ENCODE data around the gene CACNA2D4.

The CACNA2D4 gene

DNA sequence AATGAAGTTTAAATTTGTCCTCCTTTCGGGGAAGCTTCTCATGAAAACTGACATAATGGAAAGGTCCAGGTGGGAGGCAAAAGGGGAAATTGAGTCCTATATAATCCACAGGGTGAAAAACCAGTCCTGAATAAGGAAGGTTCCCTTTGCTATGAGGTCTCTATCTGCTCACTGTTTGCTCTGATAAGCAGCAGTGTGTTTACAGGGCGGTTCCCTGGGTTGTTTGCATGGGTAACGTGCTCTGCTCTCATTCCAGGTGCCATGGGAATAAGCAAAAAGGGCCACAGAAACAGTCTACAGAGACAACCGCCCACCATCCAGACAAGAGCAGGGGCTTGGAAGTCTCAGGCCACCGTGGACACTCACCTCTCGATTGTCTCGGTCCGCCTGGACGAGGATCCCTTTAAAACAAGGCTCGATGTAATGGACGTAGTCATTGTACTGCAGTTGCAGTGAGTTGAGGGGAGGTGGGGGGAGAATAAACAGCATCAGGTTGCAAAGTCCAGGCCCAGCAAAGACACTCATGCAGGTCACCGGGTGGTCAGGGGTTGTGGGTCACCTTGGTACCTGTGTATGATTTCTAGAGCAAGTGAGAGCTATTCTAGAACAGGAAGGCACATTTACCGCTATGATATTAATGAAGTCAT lies 32.7 kb downstream of the CACNA2D4 start:
- DNase-seq = no peak

DNA sequence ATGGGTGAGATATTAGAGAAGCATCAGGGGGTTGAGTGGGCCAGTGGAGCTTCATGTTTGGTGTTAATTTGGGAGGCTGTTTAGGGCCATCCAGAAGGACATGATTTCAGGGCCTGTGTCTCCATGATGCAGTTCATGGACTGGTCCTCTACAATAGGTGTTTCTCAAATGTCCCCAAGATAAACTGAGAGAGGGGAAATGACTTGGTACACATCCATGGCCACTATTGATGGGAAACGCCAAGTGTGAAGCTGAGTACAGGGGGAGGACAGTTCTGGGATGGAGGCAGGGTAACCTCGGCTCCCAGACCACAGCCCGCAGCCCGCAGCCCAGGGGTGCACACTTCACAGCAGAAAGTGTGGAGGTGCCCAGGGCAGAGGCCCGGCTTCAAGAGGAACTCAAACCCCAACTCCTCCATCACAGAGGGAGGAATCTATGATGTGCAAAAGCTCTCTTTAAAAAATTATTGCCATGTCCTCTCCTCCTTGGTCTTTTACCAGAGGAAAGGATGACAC lies 33.3 kb downstream of the CACNA2D4 start:
- DNase-seq = no peak

DNA sequence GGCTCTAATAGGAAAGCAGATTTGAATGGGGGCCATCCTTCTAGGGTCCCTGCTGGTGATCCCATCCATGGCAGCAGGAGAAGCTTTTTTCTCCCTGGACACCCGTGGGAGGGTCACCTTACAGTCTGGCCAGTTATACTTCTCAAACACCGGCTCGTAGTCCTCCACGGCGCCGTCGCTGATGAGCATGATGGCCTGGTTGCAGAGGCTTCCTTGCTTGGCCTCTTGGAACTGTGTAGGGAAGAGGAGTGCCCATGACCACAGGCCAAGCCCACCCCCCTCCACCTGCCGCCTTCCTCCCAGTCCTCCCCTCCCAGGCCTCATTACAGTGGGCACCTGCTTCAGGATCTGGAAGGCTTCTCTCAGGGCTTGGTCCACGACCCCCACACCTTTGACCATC lies 33.8 kb downstream of the CACNA2D4 start:
- DNase-seq = no peak

DNA sequence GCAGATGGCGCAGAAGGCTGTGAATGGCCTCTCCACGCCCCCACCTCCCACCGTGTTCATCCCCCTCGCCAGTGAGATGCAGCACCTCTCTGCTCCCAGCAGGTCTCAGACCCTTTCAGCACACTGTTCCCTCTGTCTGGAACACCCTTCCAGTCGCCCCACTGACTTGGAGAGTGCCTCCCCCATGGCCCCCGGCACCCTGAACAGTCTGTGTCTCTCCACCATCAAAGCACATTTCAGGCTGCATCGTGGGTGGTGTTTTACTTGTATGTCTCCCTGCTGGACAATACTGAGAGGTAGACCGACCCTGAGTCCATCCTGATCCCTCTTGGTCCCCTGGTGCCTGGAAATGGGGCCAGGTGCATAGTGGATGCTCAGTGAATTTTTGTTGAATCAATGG lies 34.9 kb downstream of the CACNA2D4 start:
- DNase-seq = no peak

DNA sequence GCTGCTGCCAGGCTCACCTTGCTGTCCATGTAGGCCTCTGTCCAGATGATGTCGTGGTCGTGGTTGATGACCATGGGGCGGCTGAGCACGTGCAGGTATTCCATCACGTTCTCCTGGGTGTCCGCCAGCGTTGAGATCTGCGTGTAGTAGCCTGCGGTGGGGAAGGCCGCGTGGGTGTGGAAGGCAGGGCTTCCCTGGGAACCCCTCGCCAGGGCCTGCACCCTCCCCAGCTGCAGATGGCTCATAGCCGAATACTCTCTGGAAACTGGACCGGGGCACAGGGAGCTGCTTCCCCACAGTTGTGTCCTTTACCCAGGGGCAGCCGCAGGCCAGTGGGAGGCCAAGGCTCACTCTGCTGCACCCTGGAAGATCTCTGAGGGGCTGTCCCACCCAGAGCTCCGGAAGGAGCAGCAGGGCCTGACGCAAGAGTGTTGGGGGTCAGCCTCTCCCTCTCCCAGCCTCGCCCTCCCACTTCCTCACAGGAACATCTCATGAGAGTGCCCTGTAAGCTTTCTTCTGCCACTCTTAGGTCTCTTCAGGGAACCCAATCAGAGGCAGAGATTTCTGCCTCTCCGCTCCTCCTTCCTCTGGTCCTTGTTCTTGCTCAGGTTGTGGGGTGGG lies 35.5 kb downstream of the CACNA2D4 start:
- no peak for DNase-seq

DNA sequence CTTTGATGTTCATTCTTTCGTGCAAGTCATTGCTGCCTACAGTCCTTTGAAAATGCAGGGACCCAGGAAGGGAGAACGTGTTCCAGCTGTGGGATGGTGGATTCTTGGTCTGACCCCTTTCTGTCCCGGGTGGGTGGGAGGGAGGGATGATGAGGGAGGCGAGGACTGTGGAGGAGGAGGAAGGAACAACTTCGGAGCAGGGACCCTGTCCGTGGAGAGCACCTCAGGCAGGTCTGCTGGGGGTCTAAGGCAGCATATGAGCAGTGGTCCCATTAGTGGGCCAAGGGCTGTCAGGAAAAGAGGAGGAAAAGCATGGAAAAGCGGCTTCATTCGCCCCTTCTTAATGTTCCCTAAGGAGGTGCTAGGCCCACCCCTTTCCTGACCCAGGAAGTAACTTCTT lies 36.0 kb downstream of the CACNA2D4 start:
- DNase-seq = no peak

DNA sequence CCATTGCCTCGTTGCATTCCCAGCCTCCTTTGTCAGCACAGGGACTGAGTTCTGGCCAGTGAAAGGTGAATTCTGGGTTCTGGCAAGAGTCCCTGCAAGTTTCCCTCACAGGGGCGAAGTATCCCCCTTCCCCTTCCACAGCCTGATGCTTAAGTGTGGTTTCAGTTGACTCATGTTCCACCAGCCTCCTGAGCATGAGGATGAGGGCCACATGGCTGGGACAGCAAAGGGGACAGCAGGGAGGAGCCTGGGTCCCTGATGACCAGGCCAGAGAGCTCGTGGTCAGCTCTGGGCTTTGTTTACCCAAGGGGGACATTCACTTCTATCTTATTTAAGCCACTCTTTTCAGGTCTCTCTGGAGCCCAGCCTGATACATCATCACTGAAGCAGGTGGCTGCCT lies 36.5 kb downstream of the CACNA2D4 start:
- DNase-seq = no peak

DNA sequence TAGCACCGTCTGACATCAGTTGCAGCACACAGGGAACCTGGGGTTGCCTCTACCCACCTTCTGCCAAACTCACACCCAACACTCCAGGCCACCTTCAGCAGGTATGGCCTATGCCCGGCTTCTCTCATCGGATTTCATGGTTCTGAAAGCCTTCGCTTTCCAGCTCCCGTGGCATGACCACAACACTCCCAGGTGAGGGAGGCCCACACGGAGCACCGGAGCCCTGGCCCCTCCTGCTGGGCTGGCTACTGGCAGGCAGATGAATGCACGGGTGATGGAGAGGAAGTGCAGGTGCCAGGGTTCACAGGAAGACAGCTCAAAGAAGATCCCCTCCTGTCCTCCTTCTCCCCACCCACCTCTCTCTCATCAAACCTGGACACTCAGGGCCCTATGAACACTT lies 37.2 kb downstream of the CACNA2D4 start:
- DNase-seq = no peak

DNA sequence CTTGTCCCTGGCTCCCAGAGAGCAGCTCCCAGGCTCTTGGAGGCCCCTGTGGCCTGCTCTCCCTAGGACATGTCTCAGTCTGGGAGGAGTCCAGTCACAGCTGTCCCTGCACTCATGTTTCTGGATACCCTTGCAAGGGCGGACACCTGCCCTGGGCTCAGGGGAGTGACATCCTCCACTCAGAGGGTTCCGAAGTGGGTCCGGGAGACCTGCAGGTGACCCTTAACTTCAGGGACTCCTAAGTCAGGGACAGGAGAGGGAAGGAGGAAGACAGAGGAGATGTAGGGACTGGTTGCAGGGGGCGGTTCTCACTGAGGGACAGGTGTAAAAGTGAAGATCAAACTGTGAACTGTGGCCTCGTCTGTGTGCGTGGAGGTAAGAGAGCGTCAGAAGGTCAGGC lies 37.6 kb downstream of the CACNA2D4 start:
- no peak for DNase-seq

DNA sequence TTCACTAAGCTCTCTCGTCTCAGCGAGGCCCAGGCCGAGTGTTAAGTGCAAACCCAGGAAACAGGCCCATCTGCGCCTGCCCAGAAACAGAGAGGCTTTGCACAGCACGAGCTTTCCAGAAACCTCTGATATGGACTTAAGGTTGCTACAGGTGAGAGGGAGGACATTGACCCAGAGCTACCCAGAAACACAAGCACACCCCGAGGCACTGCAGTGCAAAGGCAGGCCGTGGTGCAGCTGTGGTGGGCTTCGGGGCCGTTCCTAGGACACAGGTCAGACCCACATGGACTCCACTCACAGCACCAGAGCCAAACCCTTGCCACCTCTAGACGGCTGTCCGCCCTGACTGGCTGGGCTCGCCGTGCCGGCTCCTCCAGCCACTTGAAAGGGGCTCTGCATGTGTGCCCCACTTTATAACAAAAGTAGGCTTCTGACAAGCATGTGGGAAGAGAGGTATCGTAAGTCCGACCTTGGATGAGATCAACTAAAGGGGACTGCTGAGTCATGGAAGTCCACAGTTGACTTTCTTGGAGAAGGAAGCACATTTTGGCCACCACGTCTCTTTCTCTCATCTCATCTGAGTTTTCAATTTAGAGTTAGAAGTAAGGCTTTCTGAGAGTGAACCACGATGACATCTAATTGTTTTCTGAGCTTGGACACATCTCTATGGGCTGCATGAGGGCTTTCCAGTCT lies 38.2 kb downstream of the CACNA2D4 start:
- no peak for DNase-seq

DNA sequence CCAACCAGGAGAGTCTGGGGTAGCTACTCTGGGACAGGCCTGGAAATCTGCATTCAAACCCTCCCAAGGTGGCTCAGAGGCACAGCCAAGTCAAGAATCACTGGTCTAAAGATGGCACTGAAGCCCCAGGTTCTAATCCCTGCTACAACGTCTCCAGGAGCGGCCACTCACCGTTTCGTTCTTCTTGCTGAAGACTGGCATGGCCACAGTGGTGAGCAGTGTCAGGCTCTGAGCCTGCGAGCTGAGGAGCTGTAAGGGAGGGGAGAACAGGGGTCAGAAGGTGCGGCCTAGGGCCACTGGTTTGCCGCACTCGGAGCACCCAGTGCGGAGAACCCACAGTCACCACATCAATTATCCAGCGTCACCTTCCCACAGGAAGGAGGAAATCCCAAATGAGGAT lies 38.8 kb downstream of the CACNA2D4 start:
- DNase-seq = no peak

DNA sequence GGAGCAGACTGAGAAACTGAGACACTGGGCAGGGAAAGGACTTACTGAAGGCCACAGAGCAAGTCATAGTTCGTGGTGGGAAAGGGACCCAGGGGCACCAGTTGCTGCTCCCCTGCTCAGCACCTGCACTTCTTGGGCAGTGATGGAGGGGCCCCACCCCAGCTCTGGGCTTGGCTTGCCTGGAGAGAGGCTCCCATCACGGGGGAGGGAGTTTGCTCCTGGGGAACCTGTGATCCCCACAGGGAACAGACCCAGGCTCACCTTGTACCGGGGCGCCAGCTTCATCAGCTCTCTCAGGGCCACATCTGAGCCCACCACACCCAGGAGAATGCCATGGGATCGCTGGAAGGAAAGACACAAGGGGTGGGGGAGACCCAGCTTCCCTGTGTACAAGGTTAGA lies 39.8 kb downstream of the CACNA2D4 start:
- no peak for DNase-seq

DNA sequence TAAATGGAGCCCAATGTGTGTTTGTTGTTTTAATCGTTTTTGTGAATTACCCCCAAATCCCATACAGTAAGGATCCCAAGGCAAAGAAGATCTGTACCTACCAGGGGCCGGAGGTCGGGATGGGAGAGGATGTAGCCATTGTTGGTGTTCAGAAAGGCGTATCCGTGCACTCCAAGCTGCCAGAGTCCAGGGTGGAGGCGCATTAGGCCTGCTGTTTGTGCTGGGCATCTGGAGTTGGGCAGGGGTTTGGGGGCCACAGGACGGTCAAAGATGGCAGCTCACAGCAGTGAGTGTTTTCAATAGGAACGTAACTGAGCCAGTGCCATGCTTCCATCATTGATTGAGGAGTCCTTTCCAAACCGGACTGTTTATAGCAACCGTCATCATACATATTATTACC lies 40.2 kb downstream of the CACNA2D4 start:
- no peak for DNase-seq

DNA sequence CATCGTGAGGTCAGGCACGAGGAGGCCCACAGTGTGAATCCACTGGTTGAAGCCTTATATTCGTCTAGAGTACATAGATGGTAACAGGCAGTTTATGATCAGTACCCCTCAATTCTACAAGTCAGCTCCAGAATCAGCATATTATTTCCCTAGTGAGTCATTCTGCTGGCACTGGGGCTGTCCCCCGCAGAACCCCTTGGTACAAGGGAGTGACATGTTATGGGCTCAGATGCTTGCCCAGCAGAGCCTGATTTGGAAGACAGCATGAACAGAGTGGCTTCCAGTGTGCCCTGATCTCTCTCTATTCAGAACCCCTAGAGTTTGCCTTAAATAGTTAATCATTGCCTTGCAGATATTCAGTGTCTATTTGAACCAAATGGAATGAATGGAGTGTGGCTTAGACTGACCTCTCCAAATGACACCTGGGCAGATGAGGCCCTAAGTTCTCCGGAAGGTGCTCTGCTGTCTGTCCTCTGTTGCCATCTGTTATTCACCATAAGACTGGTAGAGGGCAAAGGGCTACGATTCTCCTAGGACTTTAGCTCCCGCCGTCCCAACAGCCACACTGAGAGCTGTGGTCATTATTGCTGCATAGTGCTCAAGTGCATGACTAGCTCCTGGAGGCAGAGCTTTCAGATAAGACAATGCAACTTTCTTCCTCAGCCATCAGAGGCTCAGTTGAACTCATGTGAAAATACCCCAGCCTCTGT lies 41.1 kb downstream of the CACNA2D4 start:
- no peak for DNase-seq

DNA sequence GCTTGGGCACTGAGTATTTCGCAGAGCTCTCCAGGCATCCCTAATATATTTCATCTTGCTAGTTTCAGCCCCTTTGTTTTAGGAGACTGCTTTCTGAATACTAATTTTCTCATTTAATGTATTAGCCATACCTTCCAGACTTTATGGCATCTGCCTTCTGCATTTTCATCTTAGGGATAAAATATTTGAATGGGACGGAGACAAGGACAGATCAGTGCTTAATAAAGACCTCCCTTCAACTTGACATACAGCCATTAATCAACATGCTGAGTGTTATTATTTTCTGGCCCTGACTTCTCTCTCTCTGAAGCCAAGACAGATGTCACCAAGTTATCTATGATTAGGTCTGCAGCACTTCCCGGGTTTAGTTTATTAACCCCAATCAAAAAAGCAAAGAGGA lies 42.4 kb downstream of the CACNA2D4 start:
- no peak for DNase-seq

DNA sequence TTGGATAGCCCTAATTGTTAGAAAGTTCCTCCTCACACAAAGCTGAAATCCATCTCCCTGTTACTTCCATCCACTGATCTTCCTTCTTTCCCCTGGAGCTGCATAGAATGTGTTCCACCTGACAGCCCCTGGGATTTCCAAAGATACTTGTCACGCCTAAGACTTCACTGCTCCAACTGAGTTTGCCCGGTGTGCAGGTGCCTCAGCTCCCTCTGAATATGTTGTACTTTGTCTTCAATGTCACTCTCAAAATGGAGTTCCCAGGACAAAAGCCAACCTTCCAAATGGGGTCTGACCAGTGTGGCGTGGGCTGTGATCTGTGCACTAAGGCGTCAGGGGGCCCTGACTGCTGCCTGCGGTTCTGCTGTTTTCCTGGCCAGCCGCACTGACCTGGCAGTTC lies 42.8 kb downstream of the CACNA2D4 start:
- no peak for DNase-seq

DNA sequence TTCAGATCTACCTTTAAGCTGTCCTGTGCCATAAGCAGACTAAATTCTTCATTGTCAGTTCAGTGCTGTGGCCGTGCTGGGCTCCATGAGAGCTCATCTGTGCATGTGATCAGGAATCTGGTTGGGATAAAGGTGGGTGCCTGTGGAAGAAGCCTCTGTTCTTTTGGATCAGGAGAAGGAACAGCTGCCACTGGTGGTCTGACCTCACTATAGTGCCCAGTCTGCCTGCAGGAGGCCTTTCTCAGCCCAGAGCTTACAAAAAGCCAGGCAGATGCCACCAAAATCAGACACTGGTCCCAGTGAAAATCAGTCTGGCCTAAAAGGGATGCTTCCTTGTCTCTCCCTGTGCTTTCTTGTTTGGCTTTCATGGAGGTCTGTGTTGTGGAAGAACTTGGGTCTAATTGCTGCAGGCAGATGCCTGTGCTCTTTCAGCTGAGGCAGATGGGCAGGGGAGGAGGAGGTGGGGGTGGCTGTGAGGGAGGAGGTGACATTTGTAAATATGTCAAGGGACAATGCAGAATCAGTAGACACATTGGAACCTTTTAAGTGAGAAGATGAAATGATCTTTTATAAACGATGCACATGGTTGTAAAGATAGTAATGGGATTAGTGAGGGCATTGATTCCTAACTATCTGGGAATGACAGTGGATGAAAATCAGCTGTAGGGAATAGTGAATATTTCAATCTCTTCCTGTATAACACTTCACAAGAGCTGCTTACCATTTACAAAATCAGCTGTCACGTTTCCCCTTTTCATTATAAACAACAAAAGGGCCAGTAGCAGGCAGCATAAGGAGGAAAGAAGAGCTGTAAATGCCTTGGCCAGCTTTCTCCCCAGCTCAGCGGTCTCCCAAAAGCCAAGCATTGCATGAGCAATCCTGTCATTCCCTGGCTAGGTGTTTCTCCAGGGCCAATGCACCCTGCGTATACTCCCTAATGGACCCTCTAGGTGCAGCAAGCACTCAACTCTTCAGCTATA lies 44.6 kb downstream of the CACNA2D4 start:
- no peak for DNase-seq

DNA sequence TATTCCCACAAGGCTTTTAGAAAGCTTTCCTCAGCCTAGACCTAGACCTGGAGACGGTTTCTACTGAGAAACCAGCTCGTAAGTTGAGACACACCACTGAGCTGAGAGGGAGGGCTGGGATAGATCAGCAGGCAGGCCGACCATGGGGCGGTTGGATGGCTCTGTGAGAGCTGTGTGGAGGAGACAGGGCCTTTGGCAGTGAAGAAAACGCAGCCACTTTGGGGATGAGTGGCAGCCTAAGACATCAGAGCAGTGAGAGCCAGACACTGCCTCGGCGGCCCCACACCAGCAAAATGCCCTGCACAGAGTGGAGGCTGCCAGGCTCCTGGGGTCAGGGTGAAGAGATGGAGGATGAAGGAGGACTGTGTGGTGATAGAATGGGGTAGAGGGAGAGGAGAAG lies 46.0 kb downstream of the CACNA2D4 start:
- DNase-seq = no peak

DNA sequence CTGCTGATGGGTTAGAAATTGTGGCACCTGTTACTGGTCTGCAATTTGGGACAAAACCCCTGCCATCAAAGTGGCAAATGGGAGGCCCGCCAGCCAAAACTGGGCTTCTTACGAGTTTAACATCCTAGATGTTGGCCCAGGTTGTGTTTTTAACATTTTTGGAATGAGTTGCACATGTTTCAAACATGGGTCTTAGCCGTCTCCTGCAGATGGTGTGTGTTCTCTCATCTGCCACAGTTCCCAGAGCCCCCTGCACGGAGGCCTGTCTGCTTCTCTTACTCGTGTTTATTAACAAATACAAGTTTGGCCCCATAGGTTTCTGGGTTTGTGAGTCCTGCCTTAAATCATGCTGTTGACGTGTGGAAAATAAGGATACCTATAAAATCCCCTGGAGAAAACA lies 46.5 kb downstream of the CACNA2D4 start:
- no peak for DNase-seq

DNA sequence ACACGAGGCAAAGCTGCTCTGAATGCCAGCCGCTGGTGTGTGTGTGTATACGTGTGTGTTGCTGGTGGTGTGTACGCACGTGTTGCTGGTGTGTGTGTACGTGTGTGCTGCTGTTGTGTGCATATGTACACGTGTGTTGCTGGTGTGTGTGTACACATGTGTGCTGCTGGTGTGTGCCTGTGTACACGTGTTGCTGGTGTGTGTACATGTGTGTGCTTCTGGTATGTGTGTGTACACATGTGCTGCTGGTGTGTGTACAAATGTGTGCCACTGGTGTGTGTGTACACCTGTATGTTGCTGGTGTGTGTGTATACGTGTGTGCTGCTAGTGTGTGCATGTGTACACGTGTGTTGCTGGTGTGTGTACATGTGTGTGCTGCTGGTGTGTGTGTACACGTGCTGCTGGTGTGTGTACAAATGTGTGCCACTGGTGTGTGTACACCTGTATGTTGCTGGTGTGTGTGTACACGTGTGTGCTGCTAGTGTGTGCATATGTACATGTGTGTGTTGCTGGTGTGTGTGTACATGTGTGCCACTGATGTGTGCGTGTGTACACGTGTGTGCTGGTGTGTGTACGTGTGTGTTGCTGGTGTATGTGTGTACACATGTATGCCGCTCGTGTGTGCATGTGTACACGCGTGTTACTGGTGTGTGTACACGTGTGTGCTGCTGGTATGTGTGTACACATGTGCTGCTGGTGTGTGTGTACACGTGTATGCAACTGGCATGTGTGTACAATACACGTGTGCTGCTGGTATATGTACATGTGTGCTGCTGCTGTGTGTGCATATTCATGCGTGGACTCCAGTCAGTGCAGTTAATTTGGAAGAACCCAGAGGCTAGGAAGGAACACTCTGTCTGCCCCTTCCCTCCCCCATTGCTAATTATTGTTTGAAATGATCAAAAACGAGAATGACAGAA lies 47.2 kb downstream of the CACNA2D4 start:
- no peak for DNase-seq

DNA sequence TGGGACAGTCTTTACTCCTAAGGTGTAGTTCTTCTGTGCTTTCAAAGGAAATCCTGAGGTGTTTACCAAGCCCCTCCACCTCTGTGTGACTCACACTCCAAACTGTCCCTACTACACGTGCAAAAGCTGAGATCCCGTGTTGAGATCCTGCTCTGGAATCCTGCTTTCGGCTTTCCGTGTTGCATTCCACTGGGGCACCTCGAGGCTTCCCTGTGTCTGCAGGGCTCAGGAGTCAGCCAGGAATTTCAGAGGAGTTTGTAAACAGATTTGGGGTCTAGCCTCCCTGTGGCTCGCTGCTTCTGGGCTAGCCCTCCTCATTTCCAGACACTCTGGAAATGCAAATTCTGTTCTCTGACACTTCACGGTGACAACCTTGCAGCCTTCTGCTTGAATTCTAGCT lies 48.4 kb downstream of the CACNA2D4 start:
- DNase-seq = no peak
